K562 (cell line): ENCODE measurements around the gene GABRB2.

Experiments used
- CTCF ChIP-seq, 3 experiments: IDR thresholded peaks in 2 of 3; conservative IDR thresholded peaks in 1 of 3; 2 replicates each; pipeline ENCODE4 v1.5.1; 2011 to 2012; ENCODE audit warnings: low read length in 3 of 3, mild to moderate bottlenecking in 3 of 3, control low read depth in 2 of 3, improper control_type of control experiment in 1 of 3, inconsistent platforms in 1 of 3, low read depth in 1 of 3, mixed read lengths in 1 of 3, moderate library complexity in 1 of 3; ENCODE audit not compliant: insufficient read depth in 2 of 3
- ELK1 ChIP-seq: sonication (generic); formaldehyde crosslinking; IDR thresholded peaks from 2 replicates; pipeline ENCODE4 v1.8.1; 2022; ENCODE audit warnings: missing genetic modification reagents
- ETV6 ChIP-seq, 3 experiments: fragments of 150-350 bp in 1 of 3; sonication (generic) in 1 of 3; formaldehyde crosslinking in 1 of 3; IDR thresholded peaks; 2 replicates each; pipeline versions ENCODE4 v1.6.1 to v1.8.0; 2014 to 2022; ENCODE audit warnings: borderline replicate concordance in 2 of 3, low read depth in 2 of 3, antibody characterized with exemption in 1 of 3, low read length in 1 of 3, mild to moderate bottlenecking in 1 of 3, missing genetic modification reagents in 1 of 3
- HDAC2 ChIP-seq: fragments of 450-650 bp; IDR thresholded peaks from 2 replicates; pipeline ENCODE4 v1.6.1; 2016; ENCODE audit warnings: mild to moderate bottlenecking
- HMGXB4 ChIP-seq: sonication (generic); formaldehyde crosslinking; IDR thresholded peaks from 2 replicates; pipeline ENCODE4 v1.8.1; 2023; ENCODE audit warnings: mild to moderate bottlenecking, missing genetic modification reagents
- KLF16 ChIP-seq: IDR thresholded peaks from 2 replicates; pipeline ENCODE4 v1.6.1; 2016; ENCODE audit warnings: antibody characterized with exemption
- MAFF ChIP-seq: IDR thresholded peaks from 2 replicates; pipeline ENCODE4 v1.6.1; 2012; ENCODE audit warnings: low read length, improper control_type of control experiment
- POLR2A ChIP-seq: fragments of 450-650 bp; conservative IDR thresholded peaks from 2 replicates; pipeline ENCODE4 v1.6.1; 2016
- PURB ChIP-seq: sonication (generic); formaldehyde crosslinking; IDR thresholded peaks from 2 replicates; pipeline ENCODE4 v1.9.0; 2021; ENCODE audit warnings: low read depth, mild to moderate bottlenecking, missing genetic modification reagents
- UBTF ChIP-seq, 2 experiments: IDR thresholded peaks; 2 replicates each; pipeline ENCODE4 v1.6.1; 2012; ENCODE audit warnings: improper control_type of control experiment in 2 of 2, low read depth in 2 of 2, low read length in 2 of 2, borderline replicate concordance in 1 of 2
- YY1 ChIP-seq, 3 experiments: IDR thresholded peaks; 2 replicates each; pipeline ENCODE4 v1.6.1; 2011; ENCODE audit warnings: low read length in 2 of 3, mild to moderate bottlenecking in 2 of 3, moderate library complexity in 2 of 3, borderline replicate concordance in 1 of 3, control low read depth in 1 of 3, low read depth in 1 of 3; ENCODE audit not compliant: insufficient read depth in 3 of 3, insufficient replicate concordance in 2 of 3, control insufficient read depth in 1 of 3, insufficient read length in 1 of 3; ENCODE audit errors: extremely low read depth in 1 of 3
- ZBTB49 ChIP-seq: sonication (generic); formaldehyde crosslinking; IDR thresholded peaks from 2 replicates; pipeline ENCODE4 v1.8.0; 2022; ENCODE audit warnings: missing genetic modification reagents, mild to moderate bottlenecking, borderline replicate concordance
- ZNF239 ChIP-seq: fragments of 250-450 bp; sonication (Bioruptor Pico); IDR thresholded peaks from 2 replicates; pipeline ENCODE4 v1.4.0; 2020; ENCODE audit warnings: mild to moderate bottlenecking

- TF ChIP-seq ZBTB49 (no peak), KLF16 (no peak), UBTF (IDR thresholded peaks at IDR 0.05; ENCODE audit: borderline replicate concordance in 1 of 2, low read depth in 2 of 2, low read length in 2 of 2) (no peak), ETV6 (IDR thresholded peaks at IDR 0.05; ENCODE audit: borderline replicate concordance in 1 of 2, low read depth in 2 of 2, low read length in 1 of 2) (no peak), ETV6 (CRISPR knock-in tag; IDR thresholded peaks at IDR 0.05; ENCODE audit: borderline replicate concordance) (no peak), PURB (CRISPR knock-in tag) (no peak), HDAC2 (no peak), MAFF (no peak; the same call in 1 of the 2 replicates), YY1 (IDR thresholded peaks at IDR 0.05; ENCODE audit: borderline replicate concordance in 1 of 3, control insufficient read depth in 1 of 3, extremely low read depth in 1 of 3, insufficient read depth in 3 of 3, insufficient read length in 1 of 3, insufficient replicate concordance in 2 of 3, low read depth in 1 of 3, low read length in 2 of 3) (no peak), CTCF (IDR thresholded peaks at IDR 0.05 in 2 of 3, conservative IDR thresholded peaks at IDR 0.05 in 1 of 3; ENCODE audit: insufficient read depth in 2 of 3, low read depth in 1 of 3, low read length in 3 of 3) (no peak), ZNF239 (no peak), HMGXB4 (no peak), ELK1 (no peak), POLR2A (no peak)
Measured at GRCh38 chr5:161269125-161269524, 277.4 kb downstream of the GABRB2 start.
